ENCODE data around the gene PTAFR. TPM values are rescaled to one million over a fixed set of nuclear protein-coding genes. Genes with fewer than 3 reads are reported as not detected.
"Not testable (repeated sequence)": the region's sequence is repeated elsewhere in the genome, so short reads cannot be mapped to it uniquely, and the experiment has no call there.

The PTAFR gene
- total RNA-seq, 1 donor from 2014 or later = 7.6 TPM

- no peak for ATAC-seq
These were observed 32.8 kb downstream of the PTAFR start for GRCh38 chr1:28143496-28144202.

GRCh38 chr1:28141685-28142084, 34.8 kb downstream of the PTAFR start:
- ATAC-seq = no peak

- not testable (repeated sequence) for ATAC-seq
These were observed 36.6 kb downstream of the PTAFR start for GRCh38 chr1:28139866-28140265.

GRCh38 chr1:28139025-28139712, 37.3 kb downstream of the PTAFR start:
- ATAC-seq = no peak

GRCh38 chr1:28136922-28137613, 39.4 kb downstream of the PTAFR start:
- no peak for ATAC-seq

GRCh38 chr1:28136169-28136921, 40.1 kb downstream of the PTAFR start:
- no peak for ATAC-seq

- ATAC-seq = peak; percentile 94
These were observed 40.9 kb downstream of the PTAFR start for GRCh38 chr1:28135371-28136168.

GRCh38 chr1:28134651-28135207, 41.8 kb downstream of the PTAFR start:
- no peak for ATAC-seq

GRCh38 chr1:28132171-28133167, 44.0 kb downstream of the PTAFR start:
- no peak for ATAC-seq

GRCh38 chr1:28130901-28131300, 45.6 kb downstream of the PTAFR start:
- no peak for ATAC-seq

GRCh38 chr1:28129150-28129549, 47.3 kb downstream of the PTAFR start:
- ATAC-seq = peak; percentile 92

GRCh38 chr1:28127617-28128257, 48.8 kb downstream of the PTAFR start:
- no peak for ATAC-seq

- ATAC-seq = no peak
These were observed 49.6 kb downstream of the PTAFR start for GRCh38 chr1:28126783-28127490.

GRCh38 chr1:28126212-28126611, 50.3 kb downstream of the PTAFR start:
- ATAC-seq = no peak

GRCh38 chr1:28123461-28123961, 53.0 kb downstream of the PTAFR start:
- peak; percentile 79 for ATAC-seq

GRCh38 chr1:28122183-28122582, 54.3 kb downstream of the PTAFR start:
- no peak for ATAC-seq

GRCh38 chr1:28119556-28119955, 56.9 kb downstream of the PTAFR start:
- no peak for ATAC-seq

GRCh38 chr1:28118640-28119307, 57.7 kb downstream of the PTAFR start:
- no peak for ATAC-seq

Measured in esophagus mucosa (tissue), 1 donor.